Right hindlimb (tissue), 1 donor: ENCODE results near the gene KRT23.
"Not testable (repeated sequence)": the region's sequence is repeated elsewhere in the genome, so short reads cannot be mapped to it uniquely, and the experiment has no call there.

Experiments used
- DNase-seq: peaks from one replicate; pipeline ENCODE4 v3.0.0-alpha.2; 2018

KRT23 gene

DNA sequence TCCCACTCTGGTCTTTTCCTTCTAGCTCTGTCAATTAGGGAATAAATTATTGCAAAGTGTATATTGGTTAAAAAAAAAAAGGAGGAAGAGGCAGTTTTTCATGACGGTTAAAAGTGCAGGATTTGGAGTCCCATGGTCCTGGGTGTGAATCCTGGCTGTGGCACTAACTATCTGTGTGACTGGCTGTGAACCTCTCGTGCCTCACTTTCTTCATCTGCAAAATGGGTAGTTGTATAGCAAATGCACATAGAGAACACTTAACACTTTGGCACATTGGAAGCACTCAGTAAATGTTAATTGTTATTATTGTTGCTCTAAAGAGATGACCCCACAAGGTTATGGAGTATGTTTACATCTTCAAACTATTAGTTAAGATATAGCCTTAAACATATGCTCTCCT, 10.5 kb upstream of the KRT23 start:
- DNase-seq = no peak

- no peak for DNase-seq
These were observed 8.0 kb upstream of the KRT23 start for GRCh38 chr17:40945414-40945813.

GRCh38 chr17:40944531-40944930, 7.1 kb upstream of the KRT23 start:
- no peak for DNase-seq

- no peak for DNase-seq
These were observed 5.1 kb upstream of the KRT23 start for GRCh38 chr17:40942553-40942952.

- no peak for DNase-seq
These were observed 2.8 kb upstream of the KRT23 start for GRCh38 chr17:40940266-40940665.

- no peak for DNase-seq
These were observed 1.5 kb upstream of the KRT23 start for GRCh38 chr17:40938981-40939380.

GRCh38 chr17:40936976-40937375, 470 bp downstream of the KRT23 start:
- no peak for DNase-seq

DNA sequence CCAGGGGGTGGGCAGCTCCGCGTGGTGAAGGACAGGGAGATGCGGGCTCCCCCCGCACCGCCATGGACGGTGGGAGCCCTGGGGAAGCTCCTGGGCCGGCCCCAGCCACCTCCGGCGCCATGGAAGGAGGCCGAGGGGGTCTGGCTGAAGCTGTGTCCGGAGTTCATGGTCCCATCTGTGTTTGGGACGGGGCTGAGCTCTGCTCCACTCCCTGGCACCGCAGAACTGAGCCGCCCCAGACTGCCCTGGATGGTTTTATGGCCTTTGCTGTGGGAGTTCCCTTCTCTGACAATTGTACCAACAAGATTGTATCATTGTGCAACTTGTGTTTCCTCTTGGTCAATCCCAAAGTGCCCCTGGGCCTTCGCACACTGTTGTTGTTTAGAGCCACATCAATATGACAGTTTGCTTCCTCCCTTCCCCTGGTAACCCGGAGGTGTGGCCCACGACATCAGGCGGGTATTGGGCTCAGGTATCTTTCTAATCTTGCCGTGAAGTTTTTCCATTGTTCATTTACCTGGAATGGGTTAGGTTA, 942 bp downstream of the KRT23 start:
- DNase-seq = no peak

DNA sequence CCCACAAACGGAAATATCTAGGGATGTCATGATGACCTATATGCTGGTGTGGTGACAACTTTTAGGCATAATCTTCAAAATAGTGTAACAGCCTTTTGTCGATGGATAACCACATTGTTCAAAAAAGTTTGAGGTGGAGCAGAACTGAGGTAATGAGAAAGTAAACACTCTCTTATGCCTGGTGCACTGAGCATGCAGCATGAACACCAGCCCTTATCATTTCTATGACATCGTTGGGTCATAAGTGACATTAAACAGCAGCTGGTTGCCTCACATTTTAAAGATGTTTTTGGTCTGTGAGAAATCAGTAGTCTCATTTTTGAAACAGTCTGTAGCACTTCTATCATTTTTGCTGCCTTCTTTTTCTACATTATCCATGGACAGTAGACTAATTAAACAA, 1.8 kb downstream of the KRT23 start:
- DNase-seq = no peak

DNA sequence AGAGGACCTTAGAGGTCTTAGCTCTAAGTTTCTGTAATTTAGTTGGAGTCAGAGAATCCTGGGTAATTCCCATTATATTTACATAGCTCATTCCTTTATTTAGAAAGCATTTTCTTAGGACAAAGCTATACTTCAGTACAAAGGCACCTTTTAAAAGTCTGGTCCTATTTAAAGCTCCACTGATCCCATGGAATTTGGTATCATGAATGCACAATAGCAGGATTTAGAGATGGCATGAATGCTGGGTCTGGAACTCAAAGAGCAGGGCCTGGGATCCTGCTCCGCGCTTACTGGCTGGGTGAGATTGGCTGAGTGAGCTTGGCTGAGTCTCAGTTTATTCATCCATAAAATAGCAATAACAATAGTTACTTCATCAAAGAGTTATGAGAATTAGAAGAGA, 4.8 kb downstream of the KRT23 start:
- no peak for DNase-seq

DNA sequence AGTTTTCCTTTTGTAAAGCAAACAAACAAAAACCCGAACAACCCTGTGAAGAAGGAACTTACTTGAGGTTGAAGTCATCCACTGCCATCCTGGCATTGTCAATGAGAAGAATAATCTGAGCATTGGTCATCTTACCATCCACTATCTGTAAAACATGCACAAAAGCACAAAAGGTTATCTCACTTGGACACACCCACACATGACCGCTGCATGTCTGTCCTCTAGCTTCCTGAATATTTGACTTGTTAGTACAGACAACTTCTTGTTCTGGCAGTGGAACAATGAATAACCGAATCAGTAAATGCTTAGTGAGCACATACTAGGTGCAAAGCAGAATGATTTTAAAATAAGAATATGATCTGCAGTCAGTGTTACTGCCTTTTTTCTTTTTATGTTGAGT, 6.1 kb downstream of the KRT23 start:
- DNase-seq = no peak

DNA sequence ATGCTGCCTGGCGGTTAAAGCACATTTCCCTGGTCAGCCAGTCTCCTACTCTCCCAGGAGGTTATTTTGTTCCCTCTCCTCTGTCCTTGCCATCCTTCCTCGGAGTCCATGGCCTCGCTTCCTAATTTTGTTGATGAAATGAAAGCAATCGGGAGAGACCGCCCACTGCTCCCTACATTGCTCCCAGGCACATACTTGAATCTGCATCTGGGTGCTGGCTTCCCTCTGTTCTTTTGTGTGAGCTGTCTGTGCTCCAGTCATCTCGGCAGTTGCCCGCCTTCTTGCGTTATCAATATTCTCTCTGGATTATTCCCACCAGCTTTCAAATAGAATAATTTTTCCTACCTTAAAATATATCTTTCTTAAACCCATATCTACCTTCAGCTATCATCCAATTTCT, 11.1 kb downstream of the KRT23 start:
- no peak for DNase-seq

DNA sequence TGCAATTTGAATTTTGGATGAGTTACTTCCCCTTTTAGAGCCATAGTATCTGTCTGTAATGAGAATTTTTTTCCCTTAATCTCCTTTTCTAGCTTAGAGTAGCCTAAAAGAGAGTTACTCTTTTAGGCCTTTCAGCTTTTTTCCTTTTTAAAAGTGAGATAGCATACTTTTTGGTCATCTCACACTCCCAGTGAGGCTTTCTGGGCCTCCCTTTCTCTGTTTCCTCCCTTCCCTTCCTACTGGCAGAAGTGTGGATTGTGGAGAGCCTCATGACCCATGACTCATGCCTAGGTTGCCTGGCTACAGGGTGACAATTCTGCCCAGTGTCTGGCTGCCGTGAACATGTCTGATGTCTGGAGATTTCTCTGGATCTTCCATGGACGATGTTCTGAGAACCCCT, 15.2 kb downstream of the KRT23 start:
- DNase-seq = no peak

DNA sequence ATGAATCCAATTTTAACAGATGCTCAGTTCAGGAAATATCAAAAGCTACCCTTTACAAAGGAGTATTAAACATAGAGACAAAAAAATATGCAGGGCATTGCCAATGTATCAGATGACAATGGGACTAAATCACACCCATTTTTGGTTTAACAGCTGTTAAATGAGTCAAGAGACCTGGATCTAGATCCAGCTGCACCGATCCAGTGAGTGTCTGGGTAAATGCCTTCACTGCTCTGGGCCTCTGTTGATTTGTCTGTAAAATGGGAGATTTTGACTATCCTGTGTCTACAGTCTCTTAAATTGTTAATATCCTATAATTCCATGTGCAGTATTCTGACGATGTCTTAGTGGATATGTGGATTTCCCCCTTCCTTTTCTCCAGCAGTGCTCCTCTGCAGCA, 16.4 kb downstream of the KRT23 start:
- no peak for DNase-seq

- DNase-seq = not testable (repeated sequence)
These were observed 20.3 kb downstream of the KRT23 start for GRCh38 chr17:40917116-40917515.

- no peak for DNase-seq
These were observed 21.1 kb downstream of the KRT23 start for GRCh38 chr17:40916366-40916765.

DNA sequence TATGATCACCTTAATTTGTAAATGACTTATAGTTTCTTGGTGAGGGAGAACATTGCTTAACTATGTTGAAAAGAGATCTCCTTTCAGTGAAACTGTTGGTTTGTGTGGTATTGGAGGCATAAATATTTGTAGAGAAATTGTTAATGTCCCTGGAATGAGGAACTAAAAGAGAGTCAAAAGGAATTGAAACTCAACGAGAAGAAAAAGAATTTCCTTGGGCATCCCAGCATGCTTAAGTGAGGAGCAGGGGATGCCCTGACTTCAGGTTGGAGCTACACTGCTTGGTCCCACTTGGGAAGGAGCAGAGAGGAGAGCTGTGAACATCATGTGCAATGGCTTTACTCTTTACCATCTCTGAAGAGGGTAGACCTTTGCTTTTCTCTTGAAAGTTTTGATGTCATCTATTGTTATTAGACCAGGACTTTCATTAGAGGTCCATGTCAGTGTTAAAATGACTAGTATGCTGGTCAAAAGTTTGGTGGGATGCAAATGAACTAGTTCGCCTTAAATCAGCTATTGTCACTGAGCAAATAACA, 21.7 kb downstream of the KRT23 start:
- no peak for DNase-seq

- DNase-seq = no peak
These were observed 22.2 kb downstream of the KRT23 start for GRCh38 chr17:40915199-40915661.

- DNase-seq = no peak
These were observed 23.2 kb downstream of the KRT23 start for GRCh38 chr17:40914075-40914855.

DNA sequence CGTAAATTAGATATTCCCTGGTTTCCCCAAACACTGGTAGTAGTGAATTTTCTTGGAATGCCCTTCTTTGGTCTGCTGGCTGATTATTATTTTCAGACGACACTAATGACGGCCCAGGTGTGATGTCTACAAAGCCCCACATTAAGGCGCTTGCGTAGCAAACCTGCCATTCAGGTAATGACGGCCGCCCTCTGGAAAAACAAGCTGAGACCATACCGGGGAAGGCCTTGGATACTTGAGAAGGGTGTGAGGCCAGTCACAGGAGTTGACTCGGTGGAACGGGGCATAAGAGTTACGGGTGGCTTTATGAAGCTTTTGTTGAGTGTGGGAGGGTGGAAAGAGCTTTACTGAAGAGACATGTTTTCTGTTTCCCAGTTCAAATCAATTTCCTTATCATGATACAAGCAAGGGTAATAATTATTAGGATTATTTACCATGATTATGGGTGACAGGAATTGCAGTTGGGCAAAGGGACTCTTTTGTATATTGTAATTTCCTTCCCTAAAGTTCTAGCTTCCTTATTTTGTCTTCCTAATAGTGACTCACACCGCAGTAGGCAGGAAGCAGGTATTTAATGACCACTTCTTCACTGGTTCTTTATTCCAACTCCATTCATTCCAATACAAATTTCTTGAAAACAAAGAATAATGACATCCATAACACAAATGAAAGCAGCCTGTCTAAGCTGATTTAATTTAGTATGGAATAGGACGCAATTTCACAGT, 24.8 kb downstream of the KRT23 start:
- no peak for DNase-seq

GRCh38 chr17:40910441-40910841, 27.0 kb downstream of the KRT23 start:
- DNase-seq = no peak

- DNase-seq = no peak
These were observed 27.7 kb downstream of the KRT23 start for GRCh38 chr17:40909755-40910154.

DNA sequence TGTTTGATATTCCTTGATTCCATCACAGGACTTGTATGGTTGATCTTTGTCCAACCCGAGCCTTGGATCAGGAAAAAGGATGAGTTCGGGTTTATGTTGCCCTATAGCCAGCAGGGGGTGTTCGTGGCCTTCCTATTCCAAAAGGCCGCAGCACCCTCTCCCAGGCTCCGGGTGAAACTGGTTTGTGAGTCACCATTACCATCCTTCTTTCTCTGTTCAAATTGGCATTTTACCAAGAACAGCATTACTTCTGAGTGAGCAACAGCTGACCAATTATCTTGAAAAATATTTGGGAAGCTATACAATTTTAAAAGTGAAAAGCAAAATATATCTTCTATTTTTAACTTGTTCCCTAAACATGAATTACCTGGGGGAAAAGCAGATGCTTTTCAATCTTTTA, 28.1 kb downstream of the KRT23 start:
- DNase-seq = peak; percentile 81

GRCh38 chr17:40906613-40907012, 30.8 kb downstream of the KRT23 start:
- no peak for DNase-seq
